Measurements from ENCODE around the gene ASB15.

DNA sequence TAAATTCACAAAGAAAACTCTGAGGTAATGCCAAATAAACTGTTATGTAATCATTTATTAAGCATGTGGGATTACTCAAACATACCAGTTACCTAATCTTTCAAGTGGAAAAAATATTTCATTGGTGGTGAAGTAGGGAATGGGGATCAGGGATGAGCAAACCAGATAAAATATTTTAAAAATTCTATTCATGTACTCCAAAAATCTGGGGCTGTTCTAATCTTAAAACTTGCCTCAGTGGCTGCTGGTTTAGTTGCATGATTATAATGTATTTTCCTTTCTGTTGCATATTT lies 73.5 kb downstream of the ASB15 start:
- TF ChIP-seq, protein P1, sequence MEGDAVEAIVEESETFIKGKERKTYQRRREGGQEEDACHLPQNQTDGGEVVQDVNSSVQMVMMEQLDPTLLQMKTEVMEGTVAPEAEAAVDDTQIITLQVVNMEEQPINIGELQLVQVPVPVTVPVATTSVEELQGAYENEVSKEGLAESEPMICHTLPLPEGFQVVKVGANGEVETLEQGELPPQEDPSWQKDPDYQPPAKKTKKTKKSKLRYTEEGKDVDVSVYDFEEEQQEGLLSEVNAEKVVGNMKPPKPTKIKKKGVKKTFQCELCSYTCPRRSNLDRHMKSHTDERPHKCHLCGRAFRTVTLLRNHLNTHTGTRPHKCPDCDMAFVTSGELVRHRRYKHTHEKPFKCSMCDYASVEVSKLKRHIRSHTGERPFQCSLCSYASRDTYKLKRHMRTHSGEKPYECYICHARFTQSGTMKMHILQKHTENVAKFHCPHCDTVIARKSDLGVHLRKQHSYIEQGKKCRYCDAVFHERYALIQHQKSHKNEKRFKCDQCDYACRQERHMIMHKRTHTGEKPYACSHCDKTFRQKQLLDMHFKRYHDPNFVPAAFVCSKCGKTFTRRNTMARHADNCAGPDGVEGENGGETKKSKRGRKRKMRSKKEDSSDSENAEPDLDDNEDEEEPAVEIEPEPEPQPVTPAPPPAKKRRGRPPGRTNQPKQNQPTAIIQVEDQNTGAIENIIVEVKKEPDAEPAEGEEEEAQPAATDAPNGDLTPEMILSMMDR (CRISPR knock-in tag; IDR thresholded peaks at IDR 0.05): no peak
- TF ChIP-seq HIVEP1 (CRISPR knock-in tag; IDR thresholded peaks at IDR 0.05) (no peak), HOXA7 (CRISPR knock-in tag; IDR thresholded peaks at IDR 0.05) (no peak), ZNF788 (CRISPR knock-in tag; IDR thresholded peaks at IDR 0.05; ENCODE audit: borderline replicate concordance) (no peak), POLR2AphosphoS5 (IDR thresholded peaks at IDR 0.05; ENCODE audit: low read depth, low read length) (no peak), SP2 (CRISPR knock-in tag; IDR thresholded peaks at IDR 0.05) (no peak)
- TF ChIP-seq, protein P2, sequence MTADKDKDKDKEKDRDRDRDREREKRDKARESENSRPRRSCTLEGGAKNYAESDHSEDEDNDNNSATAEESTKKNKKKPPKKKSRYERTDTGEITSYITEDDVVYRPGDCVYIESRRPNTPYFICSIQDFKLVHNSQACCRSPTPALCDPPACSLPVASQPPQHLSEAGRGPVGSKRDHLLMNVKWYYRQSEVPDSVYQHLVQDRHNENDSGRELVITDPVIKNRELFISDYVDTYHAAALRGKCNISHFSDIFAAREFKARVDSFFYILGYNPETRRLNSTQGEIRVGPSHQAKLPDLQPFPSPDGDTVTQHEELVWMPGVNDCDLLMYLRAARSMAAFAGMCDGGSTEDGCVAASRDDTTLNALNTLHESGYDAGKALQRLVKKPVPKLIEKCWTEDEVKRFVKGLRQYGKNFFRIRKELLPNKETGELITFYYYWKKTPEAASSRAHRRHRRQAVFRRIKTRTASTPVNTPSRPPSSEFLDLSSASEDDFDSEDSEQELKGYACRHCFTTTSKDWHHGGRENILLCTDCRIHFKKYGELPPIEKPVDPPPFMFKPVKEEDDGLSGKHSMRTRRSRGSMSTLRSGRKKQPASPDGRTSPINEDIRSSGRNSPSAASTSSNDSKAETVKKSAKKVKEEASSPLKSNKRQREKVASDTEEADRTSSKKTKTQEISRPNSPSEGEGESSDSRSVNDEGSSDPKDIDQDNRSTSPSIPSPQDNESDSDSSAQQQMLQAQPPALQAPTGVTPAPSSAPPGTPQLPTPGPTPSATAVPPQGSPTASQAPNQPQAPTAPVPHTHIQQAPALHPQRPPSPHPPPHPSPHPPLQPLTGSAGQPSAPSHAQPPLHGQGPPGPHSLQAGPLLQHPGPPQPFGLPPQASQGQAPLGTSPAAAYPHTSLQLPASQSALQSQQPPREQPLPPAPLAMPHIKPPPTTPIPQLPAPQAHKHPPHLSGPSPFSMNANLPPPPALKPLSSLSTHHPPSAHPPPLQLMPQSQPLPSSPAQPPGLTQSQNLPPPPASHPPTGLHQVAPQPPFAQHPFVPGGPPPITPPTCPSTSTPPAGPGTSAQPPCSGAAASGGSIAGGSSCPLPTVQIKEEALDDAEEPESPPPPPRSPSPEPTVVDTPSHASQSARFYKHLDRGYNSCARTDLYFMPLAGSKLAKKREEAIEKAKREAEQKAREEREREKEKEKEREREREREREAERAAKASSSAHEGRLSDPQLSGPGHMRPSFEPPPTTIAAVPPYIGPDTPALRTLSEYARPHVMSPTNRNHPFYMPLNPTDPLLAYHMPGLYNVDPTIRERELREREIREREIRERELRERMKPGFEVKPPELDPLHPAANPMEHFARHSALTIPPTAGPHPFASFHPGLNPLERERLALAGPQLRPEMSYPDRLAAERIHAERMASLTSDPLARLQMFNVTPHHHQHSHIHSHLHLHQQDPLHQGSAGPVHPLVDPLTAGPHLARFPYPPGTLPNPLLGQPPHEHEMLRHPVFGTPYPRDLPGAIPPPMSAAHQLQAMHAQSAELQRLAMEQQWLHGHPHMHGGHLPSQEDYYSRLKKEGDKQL (CRISPR knock-in tag; IDR thresholded peaks at IDR 0.05; ENCODE audit: low read depth): no peak
- TF ChIP-seq, protein P3, sequence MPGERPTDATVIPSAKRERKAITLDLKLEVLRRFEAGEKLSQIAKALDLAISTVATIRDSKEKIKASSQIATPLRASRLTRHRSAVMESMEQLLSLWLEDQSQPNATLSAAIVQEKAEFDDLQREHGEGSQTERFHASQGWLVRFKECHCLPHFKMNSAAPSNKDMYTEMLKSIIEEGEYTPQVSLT (CRISPR knock-in tag; IDR thresholded peaks at IDR 0.05; ENCODE audit: borderline replicate concordance, low read depth): no peak
- TF ChIP-seq, protein P4, sequence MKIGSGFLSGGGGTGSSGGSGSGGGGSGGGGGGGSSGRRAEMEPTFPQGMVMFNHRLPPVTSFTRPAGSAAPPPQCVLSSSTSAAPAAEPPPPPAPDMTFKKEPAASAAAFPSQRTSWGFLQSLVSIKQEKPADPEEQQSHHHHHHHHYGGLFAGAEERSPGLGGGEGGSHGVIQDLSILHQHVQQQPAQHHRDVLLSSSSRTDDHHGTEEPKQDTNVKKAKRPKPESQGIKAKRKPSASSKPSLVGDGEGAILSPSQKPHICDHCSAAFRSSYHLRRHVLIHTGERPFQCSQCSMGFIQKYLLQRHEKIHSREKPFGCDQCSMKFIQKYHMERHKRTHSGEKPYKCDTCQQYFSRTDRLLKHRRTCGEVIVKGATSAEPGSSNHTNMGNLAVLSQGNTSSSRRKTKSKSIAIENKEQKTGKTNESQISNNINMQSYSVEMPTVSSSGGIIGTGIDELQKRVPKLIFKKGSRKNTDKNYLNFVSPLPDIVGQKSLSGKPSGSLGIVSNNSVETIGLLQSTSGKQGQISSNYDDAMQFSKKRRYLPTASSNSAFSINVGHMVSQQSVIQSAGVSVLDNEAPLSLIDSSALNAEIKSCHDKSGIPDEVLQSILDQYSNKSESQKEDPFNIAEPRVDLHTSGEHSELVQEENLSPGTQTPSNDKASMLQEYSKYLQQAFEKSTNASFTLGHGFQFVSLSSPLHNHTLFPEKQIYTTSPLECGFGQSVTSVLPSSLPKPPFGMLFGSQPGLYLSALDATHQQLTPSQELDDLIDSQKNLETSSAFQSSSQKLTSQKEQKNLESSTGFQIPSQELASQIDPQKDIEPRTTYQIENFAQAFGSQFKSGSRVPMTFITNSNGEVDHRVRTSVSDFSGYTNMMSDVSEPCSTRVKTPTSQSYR (CRISPR knock-in tag; IDR thresholded peaks at IDR 0.05; ENCODE audit: borderline replicate concordance): no peak
- TF ChIP-seq, protein P5, sequence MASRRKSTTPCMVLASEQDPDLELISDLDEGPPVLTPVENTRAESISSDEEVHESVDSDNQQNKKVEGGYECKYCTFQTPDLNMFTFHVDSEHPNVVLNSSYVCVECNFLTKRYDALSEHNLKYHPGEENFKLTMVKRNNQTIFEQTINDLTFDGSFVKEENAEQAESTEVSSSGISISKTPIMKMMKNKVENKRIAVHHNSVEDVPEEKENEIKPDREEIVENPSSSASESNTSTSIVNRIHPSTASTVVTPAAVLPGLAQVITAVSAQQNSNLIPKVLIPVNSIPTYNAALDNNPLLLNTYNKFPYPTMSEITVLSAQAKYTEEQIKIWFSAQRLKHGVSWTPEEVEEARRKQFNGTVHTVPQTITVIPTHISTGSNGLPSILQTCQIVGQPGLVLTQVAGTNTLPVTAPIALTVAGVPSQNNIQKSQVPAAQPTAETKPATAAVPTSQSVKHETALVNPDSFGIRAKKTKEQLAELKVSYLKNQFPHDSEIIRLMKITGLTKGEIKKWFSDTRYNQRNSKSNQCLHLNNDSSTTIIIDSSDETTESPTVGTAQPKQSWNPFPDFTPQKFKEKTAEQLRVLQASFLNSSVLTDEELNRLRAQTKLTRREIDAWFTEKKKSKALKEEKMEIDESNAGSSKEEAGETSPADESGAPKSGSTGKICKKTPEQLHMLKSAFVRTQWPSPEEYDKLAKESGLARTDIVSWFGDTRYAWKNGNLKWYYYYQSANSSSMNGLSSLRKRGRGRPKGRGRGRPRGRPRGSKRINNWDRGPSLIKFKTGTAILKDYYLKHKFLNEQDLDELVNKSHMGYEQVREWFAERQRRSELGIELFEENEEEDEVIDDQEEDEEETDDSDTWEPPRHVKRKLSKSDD (CRISPR knock-in tag; IDR thresholded peaks at IDR 0.05; ENCODE audit: low read depth): no peak
- TF ChIP-seq, protein P6, sequence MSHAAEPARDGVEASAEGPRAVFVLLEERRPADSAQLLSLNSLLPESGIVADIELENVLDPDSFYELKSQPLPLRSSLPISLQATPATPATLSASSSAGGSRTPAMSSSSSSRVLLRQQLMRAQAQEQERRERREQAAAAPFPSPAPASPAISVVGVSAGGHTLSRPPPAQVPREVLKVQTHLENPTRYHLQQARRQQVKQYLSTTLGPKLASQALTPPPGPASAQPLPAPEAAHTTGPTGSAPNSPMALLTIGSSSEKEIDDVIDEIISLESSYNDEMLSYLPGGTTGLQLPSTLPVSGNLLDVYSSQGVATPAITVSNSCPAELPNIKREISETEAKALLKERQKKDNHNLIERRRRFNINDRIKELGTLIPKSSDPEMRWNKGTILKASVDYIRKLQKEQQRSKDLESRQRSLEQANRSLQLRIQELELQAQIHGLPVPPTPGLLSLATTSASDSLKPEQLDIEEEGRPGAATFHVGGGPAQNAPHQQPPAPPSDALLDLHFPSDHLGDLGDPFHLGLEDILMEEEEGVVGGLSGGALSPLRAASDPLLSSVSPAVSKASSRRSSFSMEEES (CRISPR knock-in tag; IDR thresholded peaks at IDR 0.05): no peak
